Left lung (tissue), 10 donors: Measurements from ENCODE around the gene XYLB. TPM values are rescaled to one million over a fixed set of nuclear protein-coding genes. Genes with fewer than 3 reads are reported as not detected.

Experiments used
- ATAC-seq: fragments of 200-7000 bp; cut with Tn5 transposase; one replicate; pipeline ENCODE4 v1.9.1; 2020; ENCODE audit warnings: moderate library complexity
- DNase-seq, 4 donors: peaks; one replicate each; pipeline ENCODE4 v3.0.0-alpha.2; 2013 to 2020
- H3K27ac ChIP-seq, 2 donors: fragments of 200-600 bp; sonication (generic) in 1 of 2; one replicate each; pipeline versions ENCODE4 v1.5.0 to v1.8.0; 2020 to 2021
- H3K27me3 ChIP-seq, 2 donors: fragments of 200-600 bp; sonication (generic) in 1 of 2; one replicate each; pipeline versions ENCODE4 v1.5.0 to v1.8.0; 2020 to 2021
- H3K36me3 ChIP-seq, 2 donors: fragments of 200-600 bp; sonication (generic) in 1 of 2; one replicate each; pipeline versions ENCODE4 v1.5.0 to v1.8.0; 2020 to 2021
- H3K4me1 ChIP-seq, 2 donors: fragments of 200-600 bp; one replicate each; pipeline ENCODE4 v1.8.0; 2021
- H3K4me3 ChIP-seq, 2 donors: fragments of 200-600 bp; sonication (generic) in 1 of 2; one replicate each; pipeline versions ENCODE4 v1.5.0 to v1.8.0; 2020 to 2021; ENCODE audit warnings: mild to moderate bottlenecking in 1 of 2
- H3K9me3 ChIP-seq, 2 donors: fragments of 200-600 bp; sonication (generic) in 1 of 2; one replicate each; pipeline versions ENCODE4 v1.5.0 to v1.8.0; 2020 to 2021
- CTCF ChIP-seq, 2 donors: fragments of 200-600 bp; sonication (generic) in 1 of 2; IDR thresholded peaks; one replicate each; pipeline versions ENCODE4 v1.5.0 to v1.8.0; 2021; ENCODE audit warnings: antibody characterized with exemption in 2 of 2
- intact Hi-C, 2 donors: fragments of 100-400 bp; cut with DNase I; formaldehyde crosslinking; loops; one replicate each; pipeline versions ENCODE4 v1.11.2 to v1.14.2; 2022
- polyA plus RNA-seq, 6 donors: library from polyadenylated mRNA; unstranded; fragments of 120-200 nt; gene quantifications; one replicate each; pipeline ENCODE4 v1.2.1, GENCODE V29; 2013; ENCODE audit not compliant: insufficient read length in 6 of 6
- total RNA-seq, 2 donors: library from RNA; stranded (reverse); fragmentation: NEBNext Ultra II Directional; extraction: Animal tissue kit (Norgen Biotek cat#: 25700); gene quantifications; one replicate each; pipeline ENCODE4 v1.2.1, GENCODE V29; 2021
- donor health status: DM: no; HTN: yes; CAD: no.
- donor health status: DM: no; HTN: no; CAD: no.

XYLB gene
- total and polyA plus RNA-seq, 8 donors: 5.1 to 8.7 (median 7.3) TPM

- Histone ChIP-seq H3K4me1 (no peaks in the 10 kb centered on the region), H3K27me3 (no peaks in the 10 kb centered on the region), H3K9me3 (peaks cover 0 to 8% of the 10 kb centered on the region in 2 donors), H3K4me3 (no peak overlapping the region), H3K27ac (no peak overlapping the region), H3K36me3 (no peaks in the 10 kb centered on the region)
- intact Hi-C loops: no loop called here
- ATAC-seq (no peak), DNase-seq (no peak)
- no peak for TF ChIP-seq CTCF (IDR thresholded peaks at IDR 0.05)
Measured at GRCh38 chr3:38325256-38325655, 21.3 kb upstream of the XYLB start.

- peaks cover 0 to 5% of the 10 kb centered on the region in 2 donors for H3K9me3 ChIP-seq
- no peak for ATAC-seq
- no peak for TF ChIP-seq CTCF (IDR thresholded peaks at IDR 0.05)
- intact Hi-C loops: no loop called here
- H3K27ac ChIP-seq: no peak overlapping the region
- H3K27me3 ChIP-seq: no peaks in the 10 kb centered on the region
- no peaks in the 10 kb centered on the region for H3K4me1 ChIP-seq
- no peak overlapping the region for H3K4me3 ChIP-seq
- H3K36me3 ChIP-seq: no peaks in the 10 kb centered on the region
- DNase-seq: no peak
Measured at GRCh38 chr3:38327335-38328009, 19.1 kb upstream of the XYLB start.

- DNase-seq: no peak
- Histone ChIP-seq H3K27ac (no peak overlapping the region), H3K27me3 (no peaks in the 10 kb centered on the region), H3K36me3 (no peaks in the 10 kb centered on the region), H3K4me3 (no peak overlapping the region), H3K9me3 (peaks cover 0 to 5% of the 10 kb centered on the region in 2 donors), H3K4me1 (no peaks in the 10 kb centered on the region)
- no peak for TF ChIP-seq CTCF (IDR thresholded peaks at IDR 0.05)
- ATAC-seq: no peak
- intact Hi-C loops: no loop called here
Measured at GRCh38 chr3:38331257-38332022, 15.1 kb upstream of the XYLB start.

- Histone ChIP-seq H3K4me1 (no peaks in the 10 kb centered on the region), H3K27ac (no peak overlapping the region), H3K27me3 (no peaks in the 10 kb centered on the region), H3K9me3 (peaks cover 0 to 3% of the 10 kb centered on the region in 2 donors), H3K4me3 (no peak overlapping the region), H3K36me3 (no peaks in the 10 kb centered on the region)
- ATAC-seq: no peak
- DNase-seq: no peak
- intact Hi-C loops: no loop called here
- TF ChIP-seq CTCF (IDR thresholded peaks at IDR 0.05): no peak
Measured at GRCh38 chr3:38332201-38332600, 14.4 kb upstream of the XYLB start.
